Lower lobe of right lung (tissue), 1 donor: Measurements from ENCODE around the gene RHOBTB3. TPM values are rescaled to one million over a fixed set of nuclear protein-coding genes. Genes with fewer than 3 reads are reported as not detected.

Experiments used
- total RNA-seq: library from RNA; stranded (reverse); fragmentation: NEBNext Ultra II Directional; extraction: Animal tissue kit (Norgen Biotek cat#: 25700); gene quantifications from one replicate; pipeline ENCODE4 v1.2.1, GENCODE V29; 2021
- donor health status: DM: no; HTN: yes; CAD: no; lungs with severe emphysema.

Gene RHOBTB3
- total RNA-seq, 1 donor from 2014 or later = 51.7 TPM

Other genes starting within 250 kb of the RHOBTB3 start
- gene SKIC3, start 176.4 kb upstream of the RHOBTB3 start, total RNA-seq = 68.7 TPM
- 5.6 TPM for gene ARSK, start 176.2 kb upstream of the RHOBTB3 start, total RNA-seq
- 0.18 TPM for gene GPR150, start 111.2 kb upstream of the RHOBTB3 start, total RNA-seq
- 1.7 TPM for gene RFESD, start 84.6 kb upstream of the RHOBTB3 start, total RNA-seq
- not detected for gene SPATA9, start 48.3 kb upstream of the RHOBTB3 start, total RNA-seq
- gene GLRX, start 91.4 kb downstream of the RHOBTB3 start, total RNA-seq = 115 TPM
- 57.5 TPM for gene ELL2, start 230.5 kb downstream of the RHOBTB3 start, total RNA-seq